Measurements from ENCODE around the gene PGBD5. TPM values are rescaled to one million over a fixed set of nuclear protein-coding genes. Genes with fewer than 3 reads are reported as not detected.

The PGBD5 gene
- total RNA-seq, 4 donors from 2014 or later: 0.79 to 2.6 (median 1.1) TPM

DNA sequence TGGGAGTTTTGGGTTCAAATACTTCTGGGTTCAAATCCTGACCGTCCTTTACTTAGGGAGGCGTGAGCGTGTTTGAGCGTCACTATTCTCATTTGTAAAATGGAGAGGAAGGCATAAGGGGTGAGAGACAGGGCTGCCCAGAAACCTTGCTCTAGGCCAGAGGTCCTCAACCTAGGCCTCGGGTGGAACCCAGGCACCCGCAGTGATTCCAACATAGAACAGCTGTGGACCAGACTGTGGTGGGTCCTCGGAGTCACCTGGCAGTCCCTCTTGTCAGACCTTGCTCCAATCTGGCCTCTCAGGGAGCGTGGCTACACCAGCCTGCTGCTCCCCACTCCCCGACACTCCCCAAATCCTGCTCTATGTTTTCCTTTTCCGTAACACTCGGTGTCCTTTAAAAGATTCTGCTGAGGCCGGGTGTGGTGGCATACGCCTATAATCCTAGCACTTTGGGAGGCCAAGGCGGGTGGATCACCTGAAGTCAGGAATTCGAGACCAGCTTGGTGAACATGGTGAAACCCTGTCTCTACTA, 116.4 kb downstream of the PGBD5 start:
- peaks cover 0 to 13% (median 7%) of the 10 kb centered on the region in 4 donors for H3K4me1 ChIP-seq
- H3K9me3 ChIP-seq: no peaks in the 10 kb centered on the region
- no peaks in the 10 kb centered on the region for H3K36me3 ChIP-seq
- TF ChIP-seq POLR2AphosphoS5 (IDR thresholded peaks at IDR 0.05) (no peak), EP300 (IDR thresholded peaks at IDR 0.05; ENCODE audit: low read depth) (no peak), POLR2A (IDR thresholded peaks at IDR 0.05) (no peak)
- TF ChIP-seq, protein P1, sequence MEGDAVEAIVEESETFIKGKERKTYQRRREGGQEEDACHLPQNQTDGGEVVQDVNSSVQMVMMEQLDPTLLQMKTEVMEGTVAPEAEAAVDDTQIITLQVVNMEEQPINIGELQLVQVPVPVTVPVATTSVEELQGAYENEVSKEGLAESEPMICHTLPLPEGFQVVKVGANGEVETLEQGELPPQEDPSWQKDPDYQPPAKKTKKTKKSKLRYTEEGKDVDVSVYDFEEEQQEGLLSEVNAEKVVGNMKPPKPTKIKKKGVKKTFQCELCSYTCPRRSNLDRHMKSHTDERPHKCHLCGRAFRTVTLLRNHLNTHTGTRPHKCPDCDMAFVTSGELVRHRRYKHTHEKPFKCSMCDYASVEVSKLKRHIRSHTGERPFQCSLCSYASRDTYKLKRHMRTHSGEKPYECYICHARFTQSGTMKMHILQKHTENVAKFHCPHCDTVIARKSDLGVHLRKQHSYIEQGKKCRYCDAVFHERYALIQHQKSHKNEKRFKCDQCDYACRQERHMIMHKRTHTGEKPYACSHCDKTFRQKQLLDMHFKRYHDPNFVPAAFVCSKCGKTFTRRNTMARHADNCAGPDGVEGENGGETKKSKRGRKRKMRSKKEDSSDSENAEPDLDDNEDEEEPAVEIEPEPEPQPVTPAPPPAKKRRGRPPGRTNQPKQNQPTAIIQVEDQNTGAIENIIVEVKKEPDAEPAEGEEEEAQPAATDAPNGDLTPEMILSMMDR (IDR thresholded peaks at IDR 0.05): no peak
- intact Hi-C loops (cut with DNase I; ENCODE audit: low total_unique reads) (loop anchor here (10.0 kb wide), 1 partner anchor 645 kb away; no protein-coding TSS in a partner anchor), in situ Hi-C loops (cut with MboI; ENCODE audit: low pct_ligation_motif_present in 1 of 4, low pct_unique_long_range_greater_than_20kb in 1 of 4, low sequenced_read_pairs in 3 of 4) (loop anchor here (5.0 to 25.0 kb wide), 5 partner anchors 435 to 1047 kb away; partner anchors contain the start of gene RAB4A (in 2 of the 4))
- WGBS, 2 donors (ENCODE audit: low coverage in 1 of 2): 80 to 90% methylated on average over 3 to 15 of the region's 15 CpGs
- H3K27me3 ChIP-seq: no peaks in the 10 kb centered on the region
- H3K27ac ChIP-seq: no peak overlapping the region
- no peak overlapping the region for H3K4me3 ChIP-seq
- DNase-seq: no peak

DNA sequence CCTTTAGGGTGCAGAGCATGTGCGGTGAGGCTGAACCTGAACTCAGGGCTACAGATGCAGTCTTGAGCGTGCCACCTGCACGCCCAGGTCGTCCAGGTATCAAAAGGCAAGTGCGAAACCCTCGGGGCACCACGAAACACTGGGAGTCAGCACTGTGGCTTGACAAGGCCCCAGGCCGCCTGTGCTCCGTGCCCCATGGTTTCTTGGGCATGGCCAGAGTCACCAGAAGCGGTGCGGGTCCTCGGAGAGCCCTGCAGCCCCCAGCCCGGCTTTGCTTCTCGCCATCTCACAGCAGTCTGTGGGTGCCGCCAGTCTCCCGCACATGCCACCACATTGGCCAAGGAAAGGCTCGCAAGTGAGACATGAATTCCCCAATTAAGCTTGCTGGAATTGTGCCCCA, 117.3 kb downstream of the PGBD5 start:
- no peaks in the 10 kb centered on the region for H3K27me3 ChIP-seq
- intact Hi-C loops (cut with DNase I; ENCODE audit: low total_unique reads): no loop called here
- no peaks in the 10 kb centered on the region for H3K9me3 ChIP-seq
- TF ChIP-seq, protein P1 (IDR thresholded peaks at IDR 0.05): no peak
- no peak for TF ChIP-seq POLR2A (IDR thresholded peaks at IDR 0.05)
- no peak for TF ChIP-seq EP300 (IDR thresholded peaks at IDR 0.05; ENCODE audit: low read depth)
- TF ChIP-seq POLR2AphosphoS5 (IDR thresholded peaks at IDR 0.05): no peak
- H3K27ac ChIP-seq: no peak overlapping the region
- 91% methylated on average over 17 of the region's 17 CpGs; no CpG with 5 or more reads in 1 of the 2 donors for WGBS, 2 donors (ENCODE audit: low coverage in 1 of 2)
- in situ Hi-C loops (cut with MboI; ENCODE audit: low pct_ligation_motif_present in 1 of 4, low pct_unique_long_range_greater_than_20kb in 1 of 4, low sequenced_read_pairs in 3 of 4): loop anchor here in 2 of 4 donors (25.0 kb wide), 1 partner anchor 1047 kb away; the partner anchor contains the start of gene RAB4A (in 2 of the 2)
- no peak overlapping the region for H3K4me3 ChIP-seq
- H3K36me3 ChIP-seq: no peaks in the 10 kb centered on the region
- peaks cover 0 to 13% (median 7%) of the 10 kb centered on the region in 4 donors for H3K4me1 ChIP-seq
- DNase-seq: no peak

DNA sequence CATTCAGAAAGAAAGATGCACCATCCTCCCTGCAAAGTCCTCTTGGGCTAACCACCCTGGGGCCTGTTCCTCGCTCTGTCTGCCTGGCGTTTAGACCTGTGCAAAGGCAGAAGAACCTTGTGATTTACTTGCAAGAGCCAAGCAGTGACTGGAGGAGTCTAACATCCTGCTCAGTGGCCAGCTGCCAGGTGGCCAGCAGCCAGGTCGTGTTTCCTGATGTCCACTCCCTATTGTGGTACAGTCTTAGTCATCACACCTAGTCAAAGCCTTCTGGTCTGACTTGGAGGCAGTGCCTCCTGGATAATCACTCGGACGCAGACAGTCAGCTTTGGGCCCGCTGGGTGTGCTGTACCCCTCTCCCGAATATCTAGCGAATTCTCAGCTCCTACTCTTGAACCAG, 118.1 kb downstream of the PGBD5 start:
- in situ Hi-C loops (cut with MboI; ENCODE audit: low pct_ligation_motif_present in 1 of 4, low pct_unique_long_range_greater_than_20kb in 1 of 4, low sequenced_read_pairs in 3 of 4): loop anchor here in 2 of 4 donors (25.0 kb wide), 1 partner anchor 1046 kb away; the partner anchor contains the start of gene RAB4A (in 2 of the 2)

DNA sequence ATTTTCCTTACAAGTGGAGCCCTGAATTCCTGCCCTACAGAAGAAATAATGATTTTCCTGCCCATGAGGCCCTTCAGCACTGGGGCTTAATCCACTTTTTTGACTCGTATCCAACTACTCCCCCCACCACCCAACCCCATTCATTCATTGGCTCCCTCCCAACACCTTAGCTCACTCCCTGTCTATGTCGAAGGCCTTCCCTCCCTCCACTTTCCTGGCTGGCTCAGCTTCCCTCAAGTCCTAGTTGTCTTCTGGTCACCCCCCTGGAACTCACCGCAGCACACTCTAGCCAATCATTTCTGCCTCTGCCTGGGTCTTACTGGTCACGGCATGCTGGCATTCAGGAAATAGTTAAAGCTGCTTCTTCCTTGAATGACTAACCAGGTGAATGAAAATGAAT, 118.9 kb downstream of the PGBD5 start:
- 48 to 58% methylated on average over 4 of the region's 4 CpGs for WGBS, 2 donors (ENCODE audit: low coverage in 1 of 2)
- no peaks in the 10 kb centered on the region for H3K36me3 ChIP-seq
- peaks cover 0 to 13% (median 7%) of the 10 kb centered on the region in 4 donors for H3K4me1 ChIP-seq
- no peak overlapping the region for H3K27ac ChIP-seq
- H3K9me3 ChIP-seq: no peaks in the 10 kb centered on the region
- intact Hi-C loops (cut with DNase I; ENCODE audit: low total_unique reads) (no loop called here), in situ Hi-C loops (cut with MboI; ENCODE audit: low pct_ligation_motif_present in 1 of 4, low pct_unique_long_range_greater_than_20kb in 1 of 4, low sequenced_read_pairs in 3 of 4) (loop anchor here in 2 of 4 donors (25.0 kb wide), 1 partner anchor 1045 kb away; the partner anchor contains the start of gene RAB4A (in 2 of the 2))
- TF ChIP-seq POLR2A (IDR thresholded peaks at IDR 0.05): no peak
- TF ChIP-seq EP300 (IDR thresholded peaks at IDR 0.05; ENCODE audit: low read depth): no peak
- no peak for TF ChIP-seq POLR2AphosphoS5 (IDR thresholded peaks at IDR 0.05)
- TF ChIP-seq, protein P1 (IDR thresholded peaks at IDR 0.05): no peak
- H3K4me3 ChIP-seq: no peak overlapping the region
- DNase-seq: no peak
- H3K27me3 ChIP-seq: no peaks in the 10 kb centered on the region

More for the DNA sequence above, 118.1 kb downstream of the PGBD5 start:
- H3K36me3 ChIP-seq: no peaks in the 10 kb centered on the region
- TF ChIP-seq POLR2AphosphoS5 (IDR thresholded peaks at IDR 0.05): peak in 2 of 3 donors; percentile 32 to 73
- TF ChIP-seq, protein P1 (IDR thresholded peaks at IDR 0.05): no peak
- intact Hi-C loops (cut with DNase I; ENCODE audit: low total_unique reads): no loop called here
- peak; percentile 90 for DNase-seq
- H3K4me3 ChIP-seq: no peak overlapping the region
- no peak overlapping the region for H3K27ac ChIP-seq
- 73% methylated on average over 8 of the region's 8 CpGs; no CpG with 5 or more reads in 1 of the 2 donors for WGBS, 2 donors (ENCODE audit: low coverage in 1 of 2)
- H3K27me3 ChIP-seq: no peaks in the 10 kb centered on the region
- H3K9me3 ChIP-seq: no peaks in the 10 kb centered on the region
- peaks cover 0 to 13% (median 7%) of the 10 kb centered on the region in 4 donors for H3K4me1 ChIP-seq

Measured in transverse colon (tissue), 4 donors.